Lung (tissue), 12 donors: Measurements from ENCODE around the gene KPNA2. TPM values are rescaled to one million over a fixed set of nuclear protein-coding genes. Genes with fewer than 3 reads are reported as not detected.
"Not testable (repeated sequence)": the region's sequence is repeated elsewhere in the genome, so short reads cannot be mapped to it uniquely, and the experiment has no call there.

Experiments used
- ATAC-seq: fragments of 200-7000 bp; cut with Tn5 transposase; one replicate; pipeline ENCODE4 v1.9.1; 2020; ENCODE audit warnings: moderate number of reproducible peaks; ENCODE audit not compliant: insufficient read depth, low FRiP score
- DNase-seq, 3 donors: peaks; one replicate each; pipeline ENCODE4 v3.0.0-alpha.2; 2013 to 2017
- H3K27ac ChIP-seq, 2 donors: one replicate each; pipeline ENCODE4 v1.5.1; 2013; ENCODE audit warnings: mild to moderate bottlenecking in 2 of 2, moderate library complexity in 2 of 2, control low read depth in 1 of 2, inconsistent platforms in 1 of 2, low read depth in 1 of 2, low read length in 1 of 2
- H3K27me3 ChIP-seq, 3 donors: one replicate each; pipeline ENCODE4 v1.5.1; 2013; ENCODE audit warnings: low read length in 2 of 3; ENCODE audit not compliant: control insufficient read depth in 3 of 3, insufficient read depth in 3 of 3
- H3K36me3 ChIP-seq, 4 donors: one replicate each; pipeline ENCODE4 v1.5.1; 2013; ENCODE audit warnings: low read length in 4 of 4, mild to moderate bottlenecking in 1 of 4, moderate library complexity in 1 of 4; ENCODE audit not compliant: control insufficient read depth in 4 of 4, insufficient read depth in 4 of 4
- H3K4me1 ChIP-seq, 5 donors: one replicate each; pipeline ENCODE4 v1.5.1; 2013; ENCODE audit warnings: low read length in 5 of 5, mild to moderate bottlenecking in 2 of 5, moderate library complexity in 1 of 5; ENCODE audit not compliant: control insufficient read depth in 5 of 5, insufficient read depth in 5 of 5
- H3K4me3 ChIP-seq: one replicate; pipeline ENCODE4 v1.5.1; 2013; ENCODE audit warnings: mild to moderate bottlenecking, control low read depth, moderate library complexity
- H3K9ac ChIP-seq, 2 donors: one replicate each; pipeline ENCODE4 v1.5.1; 2013; ENCODE audit warnings: low read length in 2 of 2, control low read depth in 1 of 2; ENCODE audit not compliant: insufficient read depth in 1 of 2
- H3K9me3 ChIP-seq, 4 donors: one replicate each; pipeline ENCODE4 v1.5.1; 2013; ENCODE audit warnings: low read length in 3 of 4, mild to moderate bottlenecking in 1 of 4, moderate library complexity in 1 of 4; ENCODE audit not compliant: control insufficient read depth in 4 of 4, insufficient read depth in 3 of 4
- CTCF ChIP-seq: IDR thresholded peaks from 2 replicates; pipeline ENCODE4 v1.5.1; 2012; ENCODE audit warnings: mild to moderate bottlenecking; ENCODE audit errors: control extremely low read depth, extremely low read depth
- WGBS, 2 donors: extraction: QIAGEN DNeasy Blood & Tissue Kit; methylation state at CpG; one replicate each; pipeline ENCODE4 v1.1.7; 2013; 5-methylcytosine and 5-hydroxymethylcytosine counted together
- polyA plus RNA-seq, 2 donors: library from polyadenylated mRNA; stranded (reverse); fragments of 200-250 nt; gene quantifications; one replicate each; pipeline ENCODE4 v1.2.1, GENCODE V29; 2013
- total RNA-seq, 2 donors: library from RNA; depleted of rRNA in 1 of 2; stranded (reverse); fragments of >200 nt in 1 of 2; gene quantifications; one replicate each; pipeline ENCODE4 v1.2.1, GENCODE V29; 2014 to 2021
- donor health status: control.
- donor health status: control.
- donor health status: Bipolar disorder and iron deficiency.
- donor health status: healthy.
- donor health status: DM: yes; HTN: yes; CAD: no.

Gene KPNA2
- total and polyA plus RNA-seq, 4 donors = 16.1 to 24.4 (median 18.8) TPM

DNA sequence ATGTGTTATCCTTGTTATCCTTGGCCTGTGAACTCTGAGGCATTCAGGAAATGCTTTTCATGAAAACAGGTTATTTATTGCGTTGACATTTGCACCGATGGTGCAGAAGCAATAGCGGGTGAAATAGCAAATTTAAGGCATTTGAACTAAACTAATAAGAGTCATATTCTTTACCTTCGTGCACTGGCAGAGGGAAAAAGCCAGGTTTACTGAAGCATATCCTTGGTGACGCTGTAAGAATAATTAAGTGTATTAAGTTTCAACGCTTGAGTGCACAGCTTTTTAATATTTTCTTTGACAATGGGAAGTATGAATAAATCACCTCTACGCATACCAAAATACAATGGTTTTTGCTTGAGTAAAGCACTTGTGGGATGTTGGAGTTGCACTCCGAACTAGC, 13.6 kb upstream of the KPNA2 start:
- DNase-seq = no peak
- no peaks in the 10 kb centered on the region for H3K9me3 ChIP-seq
- H3K27me3 ChIP-seq = no peaks in the 10 kb centered on the region
- H3K36me3 ChIP-seq = no peaks in the 10 kb centered on the region
- H3K4me3 ChIP-seq = no peak overlapping the region
- H3K27ac ChIP-seq = no peak overlapping the region
- no peak for TF ChIP-seq CTCF
- no peak for ATAC-seq
- H3K9ac ChIP-seq = no peak overlapping the region
- 92 to 95% methylated on average over 8 of the region's 8 CpGs for WGBS, 2 donors
- H3K4me1 ChIP-seq = no peaks in the 10 kb centered on the region

- ATAC-seq, DNase-seq, H3K4me3 ChIP-seq, H3K36me3 ChIP-seq, H3K27me3 ChIP-seq, H3K27ac ChIP-seq, H3K4me1 ChIP-seq, H3K9me3 ChIP-seq, H3K9ac ChIP-seq: not testable (repeated sequence)
- WGBS, 2 donors = 96% methylated on average over 15 of the region's 15 CpGs
These were observed 13.0 kb upstream of the KPNA2 start for GRCh38 chr17:68022547-68022946.

GRCh38 chr17:68029512-68030215, 5.9 kb upstream of the KPNA2 start:
- no peak overlapping the region for H3K4me3 ChIP-seq

More at GRCh38 chr17:68029512-68030215, 5.9 kb upstream of the KPNA2 start:
- H3K27me3 ChIP-seq = no peaks in the 10 kb centered on the region
- no peaks in the 10 kb centered on the region for H3K9me3 ChIP-seq
- no peak overlapping the region for H3K27ac ChIP-seq
- no peak for TF ChIP-seq CTCF
- no peaks in the 10 kb centered on the region for H3K36me3 ChIP-seq
- DNase-seq (no peak), ATAC-seq (no peak)
- H3K9ac ChIP-seq = no peak overlapping the region
- peaks cover 0 to 8% (median 0%) of the 10 kb centered on the region in 5 donors for H3K4me1 ChIP-seq
- WGBS, 2 donors = 68 to 78% methylated on average over 8 of the region's 8 CpGs
